SH-SY5Y (cell line): ENCODE measurements around the gene USP4.

Experiments used
- GATA2 ChIP-seq: IDR thresholded peaks from 2 replicates; pipeline ENCODE4 v1.6.1; 2011; ENCODE audit warnings: mild to moderate bottlenecking, low read depth, low read length
- GATA3 ChIP-seq: IDR thresholded peaks from 2 replicates; pipeline ENCODE4 v1.6.1; 2011; ENCODE audit warnings: low read depth, mild to moderate bottlenecking, low read length, moderate library complexity

USP4 gene

GRCh38 chr3:49253512-49253911, 86.3 kb downstream of the USP4 start:
- TF ChIP-seq GATA2: no peak
- no peak for TF ChIP-seq GATA3

GRCh38 chr3:49248840-49249227, 91.0 kb downstream of the USP4 start:
- no peak for TF ChIP-seq GATA3

GRCh38 chr3:49244581-49245205, 95.2 kb downstream of the USP4 start:
- no peak for TF ChIP-seq GATA3
- no peak for TF ChIP-seq GATA2

GRCh38 chr3:49238274-49239127, 101.4 kb downstream of the USP4 start:
- TF ChIP-seq GATA3: no peak
- no peak for TF ChIP-seq GATA2

- TF ChIP-seq GATA2: no peak
- TF ChIP-seq GATA3: no peak
These were observed 102.5 kb downstream of the USP4 start for GRCh38 chr3:49237344-49237743.

- TF ChIP-seq GATA3 (no peak), GATA2 (no peak)
These were observed 103.6 kb downstream of the USP4 start for GRCh38 chr3:49236226-49236625.
